Osteoblast (primary cell): ENCODE data around the gene TRMT10B. TPM values are rescaled to one million over a fixed set of nuclear protein-coding genes. Genes with fewer than 3 reads are reported as not detected.
A peak's percentile ranks its signal among the peaks of the same experiment; 100 is the strongest.

Source experiments
- DNase-seq: peaks from one replicate; pipeline ENCODE4 v3.0.0; 2011; ENCODE audit warnings: low spot score, mixed read lengths; ENCODE audit not compliant: insufficient read length; ENCODE audit errors: missing footprints
- H2AFZ ChIP-seq: 2 replicates; pipeline ENCODE4 v1.6.0; 2011; ENCODE audit warnings: mild to moderate bottlenecking, low read length
- H3K27ac ChIP-seq: 2 replicates; pipeline ENCODE4 v1.5.1; 2011; ENCODE audit warnings: mild to moderate bottlenecking, low read depth, low read length, moderate library complexity
- H3K27me3 ChIP-seq: 2 replicates; pipeline ENCODE4 v1.6.0; 2012; ENCODE audit warnings: mild to moderate bottlenecking, control low read depth, inconsistent platforms, low read length, moderate library complexity; ENCODE audit not compliant: insufficient read depth
- H3K36me3 ChIP-seq: 2 replicates; pipeline ENCODE4 v1.5.1; 2011; ENCODE audit warnings: mild to moderate bottlenecking, low read length, control low read depth, moderate library complexity; ENCODE audit not compliant: insufficient read depth
- H3K4me1 ChIP-seq: 2 replicates; pipeline ENCODE4 v1.5.1; 2011; ENCODE audit warnings: mild to moderate bottlenecking, low read length, control low read depth, moderate library complexity; ENCODE audit not compliant: insufficient read depth
- H3K4me2 ChIP-seq: 2 replicates; pipeline ENCODE4 v1.6.0; 2011; ENCODE audit warnings: mild to moderate bottlenecking, low read length; ENCODE audit not compliant: insufficient read depth
- H3K4me3 ChIP-seq: fragments of 200-600 bp; sonication (generic); 3 replicates; pipeline ENCODE4 v1.5.1; 2012; ENCODE audit warnings: mild to moderate bottlenecking, low read length, inconsistent platforms; ENCODE audit not compliant: insufficient read depth
- H3K79me2 ChIP-seq: 2 replicates; pipeline ENCODE4 v1.6.0; 2012; ENCODE audit warnings: mild to moderate bottlenecking, low read length, control low read depth, inconsistent platforms; ENCODE audit not compliant: insufficient read depth
- H3K9me3 ChIP-seq: 2 replicates; pipeline ENCODE4 v1.5.1; 2011; ENCODE audit warnings: low read depth, low read length, control low read depth
- H4K20me1 ChIP-seq: 2 replicates; pipeline ENCODE4 v1.6.0; 2012; ENCODE audit warnings: mild to moderate bottlenecking, low read length, control low read depth; ENCODE audit not compliant: insufficient read depth
- total RNA-seq: library from RNA; depleted of rRNA; stranded (reverse); fragments of >200 nt; gene quantifications from 2 replicates; pipeline ENCODE4 v1.2.3, GENCODE V29; 2012
- TF ChIP-seq, protein P1 (sequence below): IDR thresholded peaks from 2 replicates; pipeline ENCODE4 v1.5.1; 2011; ENCODE audit warnings: mild to moderate bottlenecking, low read depth, low read length, moderate library complexity; ENCODE audit errors: extremely low read depth

TRMT10B gene
- total RNA-seq, 1 donor = 3.3 TPM

DNA sequence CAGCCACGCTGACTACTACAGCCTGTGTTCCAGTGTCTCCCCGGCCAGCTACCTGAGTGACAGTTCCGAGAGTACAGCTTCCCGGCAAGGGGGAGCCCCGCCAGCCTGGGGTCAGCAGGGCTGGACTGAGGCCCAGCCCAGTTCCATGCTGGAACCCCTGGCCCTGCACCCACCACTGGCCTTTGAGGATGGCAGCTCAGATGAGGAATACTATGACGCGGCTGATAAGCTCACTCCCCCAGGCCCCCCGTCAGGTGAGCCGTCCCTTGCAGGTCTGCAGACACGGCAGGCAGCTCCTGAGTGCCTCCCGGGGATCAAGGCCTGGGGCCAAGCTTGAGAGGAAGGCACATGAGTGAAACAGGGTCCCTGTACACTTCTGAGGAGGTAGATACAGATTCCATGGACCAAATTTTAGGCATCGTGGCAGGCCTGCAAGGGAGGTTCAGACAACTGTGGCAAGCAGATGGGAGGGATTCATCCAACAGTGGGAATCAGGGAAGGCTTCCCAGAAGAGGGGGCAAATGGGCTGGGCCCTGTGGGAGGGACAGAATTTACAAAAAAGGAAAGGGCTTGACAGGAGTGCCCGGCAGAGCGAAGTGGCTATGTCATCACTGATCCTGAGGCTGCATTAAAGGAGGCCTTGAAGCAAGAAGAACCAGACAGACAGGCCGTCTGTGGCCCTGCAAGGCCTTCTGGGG lies 12.8 kb upstream of the TRMT10B start:
- peak; percentile 46 for DNase-seq
- H3K27me3 ChIP-seq = peaks cover 28% of the 10 kb centered on the region
- no peaks in the 10 kb centered on the region for H3K4me1 ChIP-seq
- H3K79me2 ChIP-seq = no peaks in the 10 kb centered on the region
- H3K9me3 ChIP-seq = no peaks in the 10 kb centered on the region
- no peak overlapping the region for H3K4me2 ChIP-seq
- no peaks in the 10 kb centered on the region for H4K20me1 ChIP-seq
- H3K27ac ChIP-seq = no peak overlapping the region
- H2AFZ ChIP-seq = no peak overlapping the region
- H3K36me3 ChIP-seq = no peaks in the 10 kb centered on the region
- H3K4me3 ChIP-seq = no peak overlapping the region
- TF ChIP-seq, protein P1, sequence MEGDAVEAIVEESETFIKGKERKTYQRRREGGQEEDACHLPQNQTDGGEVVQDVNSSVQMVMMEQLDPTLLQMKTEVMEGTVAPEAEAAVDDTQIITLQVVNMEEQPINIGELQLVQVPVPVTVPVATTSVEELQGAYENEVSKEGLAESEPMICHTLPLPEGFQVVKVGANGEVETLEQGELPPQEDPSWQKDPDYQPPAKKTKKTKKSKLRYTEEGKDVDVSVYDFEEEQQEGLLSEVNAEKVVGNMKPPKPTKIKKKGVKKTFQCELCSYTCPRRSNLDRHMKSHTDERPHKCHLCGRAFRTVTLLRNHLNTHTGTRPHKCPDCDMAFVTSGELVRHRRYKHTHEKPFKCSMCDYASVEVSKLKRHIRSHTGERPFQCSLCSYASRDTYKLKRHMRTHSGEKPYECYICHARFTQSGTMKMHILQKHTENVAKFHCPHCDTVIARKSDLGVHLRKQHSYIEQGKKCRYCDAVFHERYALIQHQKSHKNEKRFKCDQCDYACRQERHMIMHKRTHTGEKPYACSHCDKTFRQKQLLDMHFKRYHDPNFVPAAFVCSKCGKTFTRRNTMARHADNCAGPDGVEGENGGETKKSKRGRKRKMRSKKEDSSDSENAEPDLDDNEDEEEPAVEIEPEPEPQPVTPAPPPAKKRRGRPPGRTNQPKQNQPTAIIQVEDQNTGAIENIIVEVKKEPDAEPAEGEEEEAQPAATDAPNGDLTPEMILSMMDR = no peak

- no peak for DNase-seq
- no peaks in the 10 kb centered on the region for H3K36me3 ChIP-seq
- H3K4me3 ChIP-seq = no peak overlapping the region
- peaks cover 13% of the 10 kb centered on the region for H3K27me3 ChIP-seq
- H3K9me3 ChIP-seq = no peaks in the 10 kb centered on the region
- no peak overlapping the region for H2AFZ ChIP-seq
- TF ChIP-seq, protein P1 = no peak
- H4K20me1 ChIP-seq = no peaks in the 10 kb centered on the region
- H3K4me2 ChIP-seq = no peak overlapping the region
- no peaks in the 10 kb centered on the region for H3K79me2 ChIP-seq
- no peak overlapping the region for H3K27ac ChIP-seq
- no peaks in the 10 kb centered on the region for H3K4me1 ChIP-seq
Measured at GRCh38 chr9:37745970-37746369, 7.6 kb upstream of the TRMT10B start.

GRCh38 chr9:37746448-37747270 lies 6.9 kb upstream of the TRMT10B start:
- Histone ChIP-seq H3K27me3 (peaks cover 13% of the 10 kb centered on the region), H4K20me1 (no peaks in the 10 kb centered on the region), H3K4me1 (no peaks in the 10 kb centered on the region), H3K4me2 (no peak overlapping the region), H3K4me3 (no peak overlapping the region), H3K9me3 (no peaks in the 10 kb centered on the region), H2AFZ (no peak overlapping the region), H3K27ac (no peak overlapping the region), H3K79me2 (no peaks in the 10 kb centered on the region), H3K36me3 (no peaks in the 10 kb centered on the region)
- peak; percentile 83 for DNase-seq
- TF ChIP-seq, protein P1 = no peak

DNA sequence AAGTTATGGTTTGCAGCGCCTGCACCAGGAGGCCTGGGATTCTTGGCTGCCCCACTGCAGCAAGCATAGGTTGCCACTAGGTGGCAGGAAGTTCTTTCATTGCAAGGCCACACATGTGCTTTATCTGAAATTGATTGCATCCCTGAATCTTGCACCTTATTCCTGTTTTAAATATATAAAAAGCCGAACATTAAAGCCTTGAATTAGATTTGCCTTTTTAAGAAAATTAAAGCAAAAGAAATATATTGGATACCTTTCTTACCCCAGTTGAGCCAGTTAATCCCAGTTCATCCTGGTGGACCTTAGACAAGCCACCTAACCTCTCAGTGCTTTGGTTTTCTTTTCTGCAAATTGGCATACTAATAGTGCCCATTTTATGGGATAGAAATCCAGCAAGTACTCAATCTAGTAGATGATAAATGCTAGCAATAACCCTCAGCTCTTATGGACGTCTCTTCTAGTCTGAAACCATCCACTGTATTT lies 6.3 kb upstream of the TRMT10B start:
- TF ChIP-seq, protein P1 = peak; percentile 96
- H3K4me3 ChIP-seq = no peak overlapping the region
- H3K36me3 ChIP-seq = no peaks in the 10 kb centered on the region
- H3K27me3 ChIP-seq = peaks cover 13% of the 10 kb centered on the region
- no peaks in the 10 kb centered on the region for H3K9me3 ChIP-seq
- no peak overlapping the region for H2AFZ ChIP-seq
- H4K20me1 ChIP-seq = no peaks in the 10 kb centered on the region
- no peak overlapping the region for H3K27ac ChIP-seq
- no peaks in the 10 kb centered on the region for H3K79me2 ChIP-seq
- H3K4me1 ChIP-seq = no peaks in the 10 kb centered on the region
- DNase-seq = peak; percentile 98
- no peak overlapping the region for H3K4me2 ChIP-seq
